ENCODE results near the gene SRP68. TPM values are rescaled to one million over a fixed set of nuclear protein-coding genes. Genes with fewer than 3 reads are reported as not detected.

The SRP68 gene
- total RNA-seq, 1 experiment from 2014 or later, result 90.7 TPM

GRCh38 chr17:76039121-76039520 lies 33.2 kb downstream of the SRP68 start (continued):
- no peak for TF ChIP-seq ZNF425 (CRISPR knock-in tag; conservative IDR thresholded peaks at IDR 0.05)
- TF ChIP-seq, protein P1, sequence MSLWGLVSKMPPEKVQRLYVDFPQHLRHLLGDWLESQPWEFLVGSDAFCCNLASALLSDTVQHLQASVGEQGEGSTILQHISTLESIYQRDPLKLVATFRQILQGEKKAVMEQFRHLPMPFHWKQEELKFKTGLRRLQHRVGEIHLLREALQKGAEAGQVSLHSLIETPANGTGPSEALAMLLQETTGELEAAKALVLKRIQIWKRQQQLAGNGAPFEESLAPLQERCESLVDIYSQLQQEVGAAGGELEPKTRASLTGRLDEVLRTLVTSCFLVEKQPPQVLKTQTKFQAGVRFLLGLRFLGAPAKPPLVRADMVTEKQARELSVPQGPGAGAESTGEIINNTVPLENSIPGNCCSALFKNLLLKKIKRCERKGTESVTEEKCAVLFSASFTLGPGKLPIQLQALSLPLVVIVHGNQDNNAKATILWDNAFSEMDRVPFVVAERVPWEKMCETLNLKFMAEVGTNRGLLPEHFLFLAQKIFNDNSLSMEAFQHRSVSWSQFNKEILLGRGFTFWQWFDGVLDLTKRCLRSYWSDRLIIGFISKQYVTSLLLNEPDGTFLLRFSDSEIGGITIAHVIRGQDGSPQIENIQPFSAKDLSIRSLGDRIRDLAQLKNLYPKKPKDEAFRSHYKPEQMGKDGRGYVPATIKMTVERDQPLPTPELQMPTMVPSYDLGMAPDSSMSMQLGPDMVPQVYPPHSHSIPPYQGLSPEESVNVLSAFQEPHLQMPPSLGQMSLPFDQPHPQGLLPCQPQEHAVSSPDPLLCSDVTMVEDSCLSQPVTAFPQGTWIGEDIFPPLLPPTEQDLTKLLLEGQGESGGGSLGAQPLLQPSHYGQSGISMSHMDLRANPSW (CRISPR knock-in tag; conservative IDR thresholded peaks at IDR 0.05; ENCODE audit: low read depth), result no peak
- TF ChIP-seq EMX1 (CRISPR knock-in tag; IDR thresholded peaks at IDR 0.05), result no peak
- no peak for TF ChIP-seq ZNF512 (CRISPR knock-in tag; IDR thresholded peaks at IDR 0.05; ENCODE audit: borderline replicate concordance)
- TF ChIP-seq NR3C1 (CRISPR knock-in tag; conservative IDR thresholded peaks at IDR 0.05; ENCODE audit: low read depth), result no peak
- TF ChIP-seq ZNF138 (CRISPR knock-in tag; conservative IDR thresholded peaks at IDR 0.05), result no peak
- TF ChIP-seq OVOL2 (CRISPR knock-in tag; IDR thresholded peaks at IDR 0.05; ENCODE audit: borderline replicate concordance), result no peak
- TF ChIP-seq KAT7 (CRISPR knock-in tag; IDR thresholded peaks at IDR 0.05; ENCODE audit: borderline replicate concordance), result no peak
- TF ChIP-seq, protein P2, sequence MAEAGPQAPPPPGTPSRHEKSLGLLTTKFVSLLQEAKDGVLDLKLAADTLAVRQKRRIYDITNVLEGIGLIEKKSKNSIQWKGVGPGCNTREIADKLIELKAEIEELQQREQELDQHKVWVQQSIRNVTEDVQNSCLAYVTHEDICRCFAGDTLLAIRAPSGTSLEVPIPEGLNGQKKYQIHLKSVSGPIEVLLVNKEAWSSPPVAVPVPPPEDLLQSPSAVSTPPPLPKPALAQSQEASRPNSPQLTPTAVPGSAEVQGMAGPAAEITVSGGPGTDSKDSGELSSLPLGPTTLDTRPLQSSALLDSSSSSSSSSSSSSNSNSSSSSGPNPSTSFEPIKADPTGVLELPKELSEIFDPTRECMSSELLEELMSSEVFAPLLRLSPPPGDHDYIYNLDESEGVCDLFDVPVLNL (CRISPR knock-in tag; IDR thresholded peaks at IDR 0.05; ENCODE audit: borderline replicate concordance, low read depth), result no peak
- TF ChIP-seq RORB (CRISPR knock-in tag; IDR thresholded peaks at IDR 0.05), result no peak

DNA sequence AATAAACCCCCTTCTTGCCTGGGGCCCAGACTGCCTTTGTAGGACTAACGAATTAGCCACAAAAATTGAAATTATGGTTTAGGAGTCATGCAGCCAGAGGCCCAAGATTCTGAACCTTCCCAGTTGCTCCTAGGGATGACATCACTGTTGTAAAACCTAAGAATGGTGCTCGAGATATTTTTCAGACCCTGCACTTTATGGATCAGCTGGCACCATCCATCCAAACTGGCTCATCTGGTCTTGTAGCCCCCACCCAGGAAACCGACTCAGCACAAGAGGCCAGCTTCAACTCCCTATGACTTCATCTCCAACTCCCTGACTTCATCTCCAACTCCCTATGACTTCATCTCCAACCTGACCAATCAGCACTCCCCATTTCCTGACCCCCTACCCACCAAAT lies 34.3 kb downstream of the SRP68 start:
- POLR2A ChIA-PET, result no interaction called here
- no peaks in the 10 kb centered on the region for H3K27me3 Mint-ChIP-seq (ENCODE audit: low read depth)
- no peak for ATAC-seq
- no peak for TF ChIP-seq ZNF138 (CRISPR knock-in tag; conservative IDR thresholded peaks at IDR 0.05)
- TF ChIP-seq HMGA2 (CRISPR knock-in tag; IDR thresholded peaks at IDR 0.05), result no peak
- TF ChIP-seq, protein P3, sequence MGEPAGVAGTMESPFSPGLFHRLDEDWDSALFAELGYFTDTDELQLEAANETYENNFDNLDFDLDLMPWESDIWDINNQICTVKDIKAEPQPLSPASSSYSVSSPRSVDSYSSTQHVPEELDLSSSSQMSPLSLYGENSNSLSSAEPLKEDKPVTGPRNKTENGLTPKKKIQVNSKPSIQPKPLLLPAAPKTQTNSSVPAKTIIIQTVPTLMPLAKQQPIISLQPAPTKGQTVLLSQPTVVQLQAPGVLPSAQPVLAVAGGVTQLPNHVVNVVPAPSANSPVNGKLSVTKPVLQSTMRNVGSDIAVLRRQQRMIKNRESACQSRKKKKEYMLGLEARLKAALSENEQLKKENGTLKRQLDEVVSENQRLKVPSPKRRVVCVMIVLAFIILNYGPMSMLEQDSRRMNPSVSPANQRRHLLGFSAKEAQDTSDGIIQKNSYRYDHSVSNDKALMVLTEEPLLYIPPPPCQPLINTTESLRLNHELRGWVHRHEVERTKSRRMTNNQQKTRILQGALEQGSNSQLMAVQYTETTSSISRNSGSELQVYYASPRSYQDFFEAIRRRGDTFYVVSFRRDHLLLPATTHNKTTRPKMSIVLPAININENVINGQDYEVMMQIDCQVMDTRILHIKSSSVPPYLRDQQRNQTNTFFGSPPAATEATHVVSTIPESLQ (CRISPR knock-in tag; IDR thresholded peaks at IDR 0.05), result no peak
- TF ChIP-seq AFF4 (CRISPR knock-in tag; IDR thresholded peaks at IDR 0.05; ENCODE audit: borderline replicate concordance), result no peak
- no peak for TF ChIP-seq TCF7 (CRISPR knock-in tag; IDR thresholded peaks at IDR 0.05; ENCODE audit: low read depth)
- H3K27ac Mint-ChIP-seq, result peak overlapping the region; percentile 46
- peaks cover 20% of the 10 kb centered on the region for H3K4me1 Mint-ChIP-seq
- no peak overlapping the region for H3K4me3 Mint-ChIP-seq
- CTCF ChIA-PET, result interaction anchor here (3.0 kb wide), 1 partner anchor 33 kb away, joined by 13 read pairs; no protein-coding TSS in a partner anchor
- H3K9me3 Mint-ChIP-seq, result no peaks in the 10 kb centered on the region
- no peak for DNase-seq (ENCODE audit: low spot score)
- peaks cover 36% of the 10 kb centered on the region for H3K36me3 Mint-ChIP-seq
